ENCODE measurements around the gene ZNF496. TPM values are rescaled to one million over a fixed set of nuclear protein-coding genes. Genes with fewer than 3 reads are reported as not detected.

Gene ZNF496
- total RNA-seq, 1 experiment from 2014 or later = 37.6 TPM

DNA sequence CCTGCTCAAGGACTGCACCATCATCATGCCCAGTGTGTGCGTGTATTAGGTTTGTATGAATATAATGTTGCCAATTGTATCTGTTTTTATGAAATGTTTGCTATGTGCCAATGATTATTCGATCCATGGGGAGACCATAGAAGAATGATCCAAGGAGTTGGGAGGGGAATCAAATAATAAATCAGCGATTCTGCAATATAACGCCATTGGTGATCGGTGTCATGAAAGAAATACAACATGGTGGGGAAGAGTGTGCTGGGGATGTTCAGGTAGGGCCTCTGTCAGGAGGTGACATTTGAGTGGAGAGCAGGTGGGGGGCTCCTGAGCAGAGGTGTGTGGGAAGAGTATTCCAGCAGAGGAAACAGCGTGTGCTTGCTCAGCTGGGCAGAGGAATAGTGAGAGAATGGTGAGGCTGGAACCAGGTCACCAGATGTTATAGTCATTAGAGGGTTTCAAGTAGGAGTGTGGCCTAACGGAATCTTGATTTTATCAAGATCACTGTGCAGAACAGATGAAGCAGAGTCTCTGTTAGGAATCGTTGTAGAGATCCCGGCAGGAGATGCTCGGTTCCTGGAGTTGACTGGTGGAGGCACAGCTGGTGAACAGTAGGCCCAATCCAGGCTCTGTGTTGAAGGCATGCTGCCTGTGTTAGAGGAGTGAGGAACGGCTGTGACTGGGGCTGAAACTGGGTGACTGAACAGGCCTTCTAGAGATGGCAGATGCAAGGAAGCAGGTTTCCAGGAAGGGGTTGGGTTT lies 2.9 kb upstream of the ZNF496 start:
- no peaks in the 10 kb centered on the region for H3K27me3 ChIP-seq (ENCODE audit: insufficient read depth, low read depth)
- intact Hi-C loops (cut with micrococcal nuclease; ENCODE audit: unreplicated experiment) = loop anchor here (5.0 kb wide), 1 partner anchor 232 kb away; the partner anchor contains the start of gene ZNF669
- POLR2A ChIA-PET (ENCODE audit: unreplicated experiment) = no interaction called here
- 0 out of 2 replicates have a peak, but pooled peaks cover 4% of the 10 kb centered on the region for H3K4me1 ChIP-seq (replicated peaks; ENCODE audit: insufficient read depth)
- no peak overlapping the region for H3K27ac ChIP-seq
- H2AFZ ChIP-seq = no peak overlapping the region
- H3K4me2 ChIP-seq = no peak overlapping the region
- peaks cover 40% of the 10 kb centered on the region for H3K79me2 ChIP-seq (ENCODE audit: low read depth)
- DNase-seq = no peak
- H3F3A ChIP-seq (ENCODE audit: insufficient read depth, low read depth) = no peaks in the 10 kb centered on the region
- no TSS peak for BruUV-seq (replicated peaks)
- H3K9me2 ChIP-seq (ENCODE audit: insufficient read depth) = no peaks in the 10 kb centered on the region
- H3K4me3 ChIP-seq = no peak overlapping the region
- H3K36me3 ChIP-seq (ENCODE audit: low read depth) = no peaks in the 10 kb centered on the region
- TF ChIP-seq, protein P1, sequence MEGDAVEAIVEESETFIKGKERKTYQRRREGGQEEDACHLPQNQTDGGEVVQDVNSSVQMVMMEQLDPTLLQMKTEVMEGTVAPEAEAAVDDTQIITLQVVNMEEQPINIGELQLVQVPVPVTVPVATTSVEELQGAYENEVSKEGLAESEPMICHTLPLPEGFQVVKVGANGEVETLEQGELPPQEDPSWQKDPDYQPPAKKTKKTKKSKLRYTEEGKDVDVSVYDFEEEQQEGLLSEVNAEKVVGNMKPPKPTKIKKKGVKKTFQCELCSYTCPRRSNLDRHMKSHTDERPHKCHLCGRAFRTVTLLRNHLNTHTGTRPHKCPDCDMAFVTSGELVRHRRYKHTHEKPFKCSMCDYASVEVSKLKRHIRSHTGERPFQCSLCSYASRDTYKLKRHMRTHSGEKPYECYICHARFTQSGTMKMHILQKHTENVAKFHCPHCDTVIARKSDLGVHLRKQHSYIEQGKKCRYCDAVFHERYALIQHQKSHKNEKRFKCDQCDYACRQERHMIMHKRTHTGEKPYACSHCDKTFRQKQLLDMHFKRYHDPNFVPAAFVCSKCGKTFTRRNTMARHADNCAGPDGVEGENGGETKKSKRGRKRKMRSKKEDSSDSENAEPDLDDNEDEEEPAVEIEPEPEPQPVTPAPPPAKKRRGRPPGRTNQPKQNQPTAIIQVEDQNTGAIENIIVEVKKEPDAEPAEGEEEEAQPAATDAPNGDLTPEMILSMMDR (conservative IDR thresholded peaks at IDR 0.05) = no peak
- TF ChIP-seq EZH2 (IDR thresholded peaks at IDR 0.05; ENCODE audit: low read depth) = no peak
- H3K9me3 ChIP-seq (ENCODE audit: insufficient read depth, low read depth) = no peaks in the 10 kb centered on the region
- CTCF ChIA-PET = no interaction called here
- H4K20me1 ChIP-seq (ENCODE audit: insufficient read depth) = peaks cover 7% of the 10 kb centered on the region

DNA sequence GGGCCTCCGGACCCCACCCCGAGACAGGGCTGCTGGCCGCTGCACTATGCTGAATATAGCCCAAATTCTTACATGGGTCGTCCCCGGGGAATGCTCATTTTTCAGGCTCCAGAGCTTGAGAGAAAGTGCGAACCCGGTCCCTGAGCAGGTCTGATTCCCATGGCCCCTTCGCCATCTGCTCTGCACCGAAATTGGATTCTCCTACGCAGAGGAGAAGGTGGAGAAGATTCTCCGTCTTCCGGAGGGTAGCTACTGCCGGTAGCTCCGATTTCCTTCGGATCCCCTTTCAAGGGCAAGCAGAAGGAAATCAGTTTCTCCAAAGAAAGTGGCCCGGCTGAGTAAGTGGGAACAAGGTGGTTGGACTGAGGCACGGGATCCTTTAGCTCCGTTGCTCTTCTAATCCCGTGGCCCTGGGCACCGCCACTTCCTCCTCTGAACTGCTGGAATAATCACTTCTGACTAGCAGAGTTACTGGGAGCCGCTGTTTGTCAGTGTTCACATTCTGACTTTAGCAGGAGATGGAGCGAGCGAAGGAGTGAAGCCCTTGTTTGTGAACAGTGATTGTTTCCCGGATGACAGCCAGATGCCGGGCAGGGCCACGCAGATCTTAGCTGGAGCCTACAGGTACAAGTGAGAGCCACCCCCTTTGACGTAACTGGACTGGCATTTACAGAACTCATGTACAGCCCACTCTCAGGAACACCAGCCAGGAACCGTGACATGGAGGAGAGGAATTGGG lies 1.1 kb upstream of the ZNF496 start:
- intact Hi-C loops (cut with micrococcal nuclease; ENCODE audit: unreplicated experiment) = loop anchor here (5.0 kb wide), 1 partner anchor 230 kb away; the partner anchor contains the start of gene ZNF669
- Histone ChIP-seq H3K27me3 (ENCODE audit: insufficient read depth, low read depth) (no peaks in the 10 kb centered on the region), H3K4me1 (replicated peaks; ENCODE audit: insufficient read depth) (0 out of 2 replicates have a peak, but pooled peaks cover 4% of the 10 kb centered on the region), H3K9me2 (ENCODE audit: insufficient read depth) (no peaks in the 10 kb centered on the region), H3K36me3 (ENCODE audit: low read depth) (no peaks in the 10 kb centered on the region), H3F3A (ENCODE audit: insufficient read depth, low read depth) (no peaks in the 10 kb centered on the region), H3K4me3 (peak overlapping the region; percentile 75), H4K20me1 (ENCODE audit: insufficient read depth) (peaks cover 7% of the 10 kb centered on the region; the same call in 1 of the 2 replicates), H2AFZ (peak overlapping the region; percentile 78), H3K9me3 (ENCODE audit: insufficient read depth, low read depth) (no peaks in the 10 kb centered on the region), H3K4me2 (peak overlapping the region; percentile 87), H3K79me2 (ENCODE audit: low read depth) (peaks cover 41% of the 10 kb centered on the region), H3K27ac (peak overlapping the region; percentile 32; the same call in 1 of the 2 replicates)
- BruUV-seq (replicated peaks) = TSS peak; percentile 41
- POLR2A ChIA-PET (ENCODE audit: unreplicated experiment) = interaction anchor here (0.6 kb wide), 1 partner anchor 76 kb away, joined by 3 read pairs; no protein-coding TSS in a partner anchor
- CTCF ChIA-PET = no interaction called here
- peak in 1 of 2 experiments; percentile 34 for DNase-seq
- no peak for TF ChIP-seq EZH2 (IDR thresholded peaks at IDR 0.05; ENCODE audit: low read depth)
- TF ChIP-seq, protein P1 (conservative IDR thresholded peaks at IDR 0.05) = no peak

DNA sequence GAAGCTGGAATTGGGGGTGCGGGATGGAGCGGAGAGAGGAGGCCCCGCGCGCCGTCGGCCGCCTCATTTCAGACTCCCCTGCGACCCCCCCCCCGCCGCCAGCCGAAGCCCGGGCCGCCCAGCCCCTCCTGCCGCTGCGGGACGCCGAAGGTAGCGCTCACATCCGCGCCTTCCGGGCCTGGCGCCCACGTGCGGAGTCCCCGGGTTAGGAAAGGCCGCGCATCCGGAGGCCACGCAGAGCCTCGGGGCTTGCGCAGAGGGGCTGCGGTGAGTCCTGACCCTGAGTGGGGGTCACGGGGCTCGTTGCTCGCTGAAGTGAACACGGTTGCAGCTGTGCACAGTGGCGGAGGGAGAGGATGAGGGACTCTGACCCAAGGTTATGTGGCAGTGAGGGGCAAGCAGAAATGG lies 552 bp upstream of the ZNF496 start:
- Histone ChIP-seq H3K79me2 (ENCODE audit: low read depth) (peaks cover 41% of the 10 kb centered on the region), H3K4me2 (peak overlapping the region; percentile 87), H3K27ac (peak overlapping the region; percentile 32), H3K27me3 (ENCODE audit: insufficient read depth, low read depth) (no peaks in the 10 kb centered on the region), H3K4me3 (peak overlapping the region; percentile 75), H2AFZ (peak overlapping the region; percentile 78), H4K20me1 (ENCODE audit: insufficient read depth) (peaks cover 7% of the 10 kb centered on the region; the same call in 1 of the 2 replicates), H3K4me1 (replicated peaks; ENCODE audit: insufficient read depth) (0 out of 2 replicates have a peak, but pooled peaks cover 4% of the 10 kb centered on the region), H3F3A (ENCODE audit: insufficient read depth, low read depth) (no peaks in the 10 kb centered on the region), H3K9me3 (ENCODE audit: insufficient read depth, low read depth) (no peaks in the 10 kb centered on the region), H3K9me2 (ENCODE audit: insufficient read depth) (no peaks in the 10 kb centered on the region), H3K36me3 (ENCODE audit: low read depth) (no peaks in the 10 kb centered on the region)
- no peak for DNase-seq
- no TSS peak for BruUV-seq (replicated peaks)
- TF ChIP-seq, protein P1 (conservative IDR thresholded peaks at IDR 0.05) = no peak
- TF ChIP-seq EZH2 (IDR thresholded peaks at IDR 0.05; ENCODE audit: low read depth) = no peak
- intact Hi-C loops (cut with micrococcal nuclease; ENCODE audit: unreplicated experiment) = loop anchor here (5.0 kb wide), 1 partner anchor 230 kb away; the partner anchor contains the start of gene ZNF669
- CTCF ChIA-PET = no interaction called here
- POLR2A ChIA-PET (ENCODE audit: unreplicated experiment) = interaction anchor here (0.6 kb wide), 1 partner anchor 75 kb away, joined by 3 read pairs; no protein-coding TSS in a partner anchor
